ENCODE measurements around the gene ZNF664. TPM values are rescaled to one million over a fixed set of nuclear protein-coding genes. Genes with fewer than 3 reads are reported as not detected.
A peak's percentile ranks its signal among the peaks of the same experiment; 100 is the strongest.

ZNF664 gene
- total RNA-seq, 1 donor from 2014 or later, result 67.6 TPM

- DNase-seq (ENCODE audit: low read depth) (no peak), FAIRE-seq (peak; percentile 13)
- Histone ChIP-seq H3K4me3 (ENCODE audit: insufficient read depth, low read depth, low read length) (no peak overlapping the region), H3K4me2 (ENCODE audit: low read length) (peak overlapping the region; percentile 43), H3K4me1 (ENCODE audit: insufficient read depth, low read length) (peaks cover 31% of the 10 kb centered on the region), H3K9ac (ENCODE audit: low read length) (no peak overlapping the region), H3K27ac (ENCODE audit: low read depth, low read length) (no peak overlapping the region), H3K9me3 (ENCODE audit: insufficient read depth, low read depth, low read length) (no peaks in the 10 kb centered on the region), H3K36me3 (ENCODE audit: insufficient read depth, low read length) (no peaks in the 10 kb centered on the region), H3K79me2 (ENCODE audit: insufficient read depth, low read length) (peaks cover 74% of the 10 kb centered on the region), H4K20me1 (ENCODE audit: insufficient read depth, low read length) (peaks cover 62% of the 10 kb centered on the region), H2AFZ (ENCODE audit: low read depth, low read length) (no peak overlapping the region), H3K27me3 (ENCODE audit: insufficient read depth, low read length) (no peaks in the 10 kb centered on the region)
- Mint-ChIP-seq H3K4me1 (ENCODE audit: low read depth, unreplicated experiment) (peaks cover 25% of the 10 kb centered on the region), H3K27me3 (ENCODE audit: low read depth, unreplicated experiment) (peaks cover 4% of the 10 kb centered on the region), H3K9me3 (ENCODE audit: unreplicated experiment) (no peaks in the 10 kb centered on the region), H3K36me3 (ENCODE audit: low read depth, unreplicated experiment) (peaks cover 19% of the 10 kb centered on the region), H3K4me3 (ENCODE audit: unreplicated experiment) (no peak overlapping the region), H3K27ac (ENCODE audit: unreplicated experiment) (no peak overlapping the region)
- TF ChIP-seq CTCF (IDR thresholded peaks at IDR 0.05; ENCODE audit: insufficient read depth, low read depth, low read length) (no peak), EZH2 (IDR thresholded peaks at IDR 0.05; ENCODE audit: insufficient read depth, low read length) (no peak)
Measured at GRCh38 chr12:123967121-123967586, 5.9 kb upstream of the ZNF664 start.

- H3K27me3 ChIP-seq (ENCODE audit: insufficient read depth, low read length), result no peaks in the 10 kb centered on the region
- peak overlapping the region; percentile 55 for H3K27ac ChIP-seq (ENCODE audit: low read depth, low read length)
- H3K36me3 ChIP-seq (ENCODE audit: insufficient read depth, low read length), result no peaks in the 10 kb centered on the region
- Mint-ChIP-seq H3K9me3 (ENCODE audit: unreplicated experiment) (no peaks in the 10 kb centered on the region), H3K36me3 (ENCODE audit: low read depth, unreplicated experiment) (peaks cover 17% of the 10 kb centered on the region), H3K4me3 (ENCODE audit: unreplicated experiment) (peak overlapping the region; percentile 99), H3K27ac (ENCODE audit: unreplicated experiment) (peak overlapping the region; percentile 96), H3K4me1 (ENCODE audit: low read depth, unreplicated experiment) (peaks cover 28% of the 10 kb centered on the region), H3K27me3 (ENCODE audit: low read depth, unreplicated experiment) (peaks cover 4% of the 10 kb centered on the region)
- DNase-seq (ENCODE audit: low read depth) (no peak), FAIRE-seq (no peak)
- peaks cover 33% of the 10 kb centered on the region for H3K4me1 ChIP-seq (ENCODE audit: insufficient read depth, low read length)
- H3K79me2 ChIP-seq (ENCODE audit: insufficient read depth, low read length), result peaks cover 76% of the 10 kb centered on the region
- H3K9ac ChIP-seq (ENCODE audit: low read length), result peak overlapping the region; percentile 86
- H3K4me2 ChIP-seq (ENCODE audit: low read length), result peak overlapping the region; percentile 94
- no peaks in the 10 kb centered on the region for H3K9me3 ChIP-seq (ENCODE audit: insufficient read depth, low read depth, low read length)
- peak overlapping the region; percentile 80 for H3K4me3 ChIP-seq (ENCODE audit: insufficient read depth, low read depth, low read length)
- H4K20me1 ChIP-seq (ENCODE audit: insufficient read depth, low read length), result peaks cover 51% of the 10 kb centered on the region
- TF ChIP-seq CTCF (IDR thresholded peaks at IDR 0.05; ENCODE audit: insufficient read depth, low read depth, low read length) (no peak), EZH2 (IDR thresholded peaks at IDR 0.05; ENCODE audit: insufficient read depth, low read length) (no peak)
- H2AFZ ChIP-seq (ENCODE audit: low read depth, low read length), result peak overlapping the region; percentile 71
Measured at GRCh38 chr12:123971449-123971769, 1.6 kb upstream of the ZNF664 start.

GRCh38 chr12:123971770-123972456, 1.1 kb upstream of the ZNF664 start:
- Histone ChIP-seq H3K9me3 (ENCODE audit: insufficient read depth, low read depth, low read length) (no peaks in the 10 kb centered on the region), H2AFZ (ENCODE audit: low read depth, low read length) (peak overlapping the region; percentile 71), H3K9ac (ENCODE audit: low read length) (peak overlapping the region; percentile 86), H3K4me2 (ENCODE audit: low read length) (peak overlapping the region; percentile 94), H3K36me3 (ENCODE audit: insufficient read depth, low read length) (no peaks in the 10 kb centered on the region), H3K27me3 (ENCODE audit: insufficient read depth, low read length) (no peaks in the 10 kb centered on the region), H3K79me2 (ENCODE audit: insufficient read depth, low read length) (peaks cover 73% of the 10 kb centered on the region), H3K4me1 (ENCODE audit: insufficient read depth, low read length) (peaks cover 28% of the 10 kb centered on the region), H4K20me1 (ENCODE audit: insufficient read depth, low read length) (peaks cover 48% of the 10 kb centered on the region), H3K27ac (ENCODE audit: low read depth, low read length) (peak overlapping the region; percentile 55), H3K4me3 (ENCODE audit: insufficient read depth, low read depth, low read length) (peak overlapping the region; percentile 80)
- Mint-ChIP-seq H3K27ac (ENCODE audit: unreplicated experiment) (peak overlapping the region; percentile 96), H3K4me3 (ENCODE audit: unreplicated experiment) (peak overlapping the region; percentile 99), H3K9me3 (ENCODE audit: unreplicated experiment) (no peaks in the 10 kb centered on the region), H3K27me3 (ENCODE audit: low read depth, unreplicated experiment) (peaks cover 4% of the 10 kb centered on the region), H3K36me3 (ENCODE audit: low read depth, unreplicated experiment) (peaks cover 17% of the 10 kb centered on the region), H3K4me1 (ENCODE audit: low read depth, unreplicated experiment) (peaks cover 23% of the 10 kb centered on the region)
- peak; percentile 46 for DNase-seq (ENCODE audit: low read depth)
- TF ChIP-seq CTCF (IDR thresholded peaks at IDR 0.05; ENCODE audit: insufficient read depth, low read depth, low read length), result no peak
- no peak for TF ChIP-seq EZH2 (IDR thresholded peaks at IDR 0.05; ENCODE audit: insufficient read depth, low read length)
- FAIRE-seq, result no peak

Measured in astrocyte (in vitro differentiated cells and primary cell).